Hepatic stellate cell (primary cell): ENCODE data around the gene TGFBR3L.
"Not testable (repeated sequence)": the region's sequence is repeated elsewhere in the genome, so short reads cannot be mapped to it uniquely, and the experiment has no call there.

Experiments
- DNase-seq: peaks from one replicate; pipeline ENCODE4 v3.0.0; 2011; ENCODE audit warnings: low spot score

TGFBR3L gene

DNA sequence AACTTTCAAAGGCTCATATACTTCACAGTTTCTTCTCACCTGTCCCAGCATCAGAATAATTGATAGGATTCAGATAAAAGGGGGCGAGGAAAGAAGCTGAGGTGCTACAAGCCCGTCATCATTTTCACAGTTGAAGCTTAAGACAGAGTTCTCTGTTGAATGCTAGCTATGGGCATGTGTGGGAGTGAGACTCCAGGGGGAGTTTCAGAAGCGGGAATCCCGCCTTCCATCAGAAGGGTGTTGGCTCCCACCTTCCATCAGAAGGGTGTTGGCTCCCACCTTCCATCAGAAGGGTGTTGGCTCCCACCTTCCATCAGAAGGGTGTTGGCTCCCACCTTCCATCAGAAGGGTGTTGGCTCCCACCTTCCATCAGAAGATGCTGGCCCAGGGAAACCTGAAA lies 46.5 kb downstream of the TGFBR3L start:
- not testable (repeated sequence) for DNase-seq

DNA sequence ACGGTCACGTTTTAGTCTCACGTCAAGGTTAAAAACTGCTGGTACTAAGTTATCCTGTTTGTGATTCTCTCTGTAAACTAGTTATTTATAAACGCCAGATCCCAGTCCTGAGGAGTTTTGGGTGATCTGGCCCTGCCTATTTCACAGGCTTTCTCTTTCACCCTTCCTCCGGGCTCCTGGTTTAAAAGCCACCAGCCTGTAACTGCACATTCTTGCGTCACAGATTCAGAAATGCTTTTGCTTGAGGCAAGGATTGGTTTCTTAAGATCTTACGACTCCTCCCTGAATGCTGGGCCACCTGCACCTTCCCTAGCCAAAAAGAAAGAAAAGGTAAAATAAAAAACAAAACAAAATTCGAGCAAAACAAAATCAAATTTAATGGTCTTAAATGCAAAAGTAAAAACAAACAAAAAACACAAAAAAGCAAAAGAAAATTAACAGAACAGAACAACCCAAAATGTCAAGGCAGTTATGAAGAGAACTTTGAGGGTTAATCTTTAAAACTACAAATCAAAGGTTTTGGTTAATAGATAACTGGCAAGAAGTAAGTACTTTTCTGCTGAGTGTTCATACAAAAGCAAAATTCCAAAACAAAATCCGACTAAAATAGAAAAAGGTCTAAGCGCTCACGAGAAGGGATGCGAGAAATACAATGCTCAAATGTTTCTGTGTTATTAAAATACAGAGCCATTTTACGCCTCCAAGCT lies 47.4 kb downstream of the TGFBR3L start:
- DNase-seq = no peak

GRCh38 chr19:7962644-7963268 lies 48.1 kb downstream of the TGFBR3L start:
- DNase-seq = no peak

- no peak for DNase-seq
Measured at GRCh38 chr19:7963566-7963965, 48.9 kb downstream of the TGFBR3L start.

GRCh38 chr19:7965259-7965841 lies 50.7 kb downstream of the TGFBR3L start:
- no peak for DNase-seq

- DNase-seq = no peak
Measured at GRCh38 chr19:7965921-7966665, 51.5 kb downstream of the TGFBR3L start.

- DNase-seq = no peak
Measured at GRCh38 chr19:7968008-7968795, 53.6 kb downstream of the TGFBR3L start.
